HEK293 (cell line): ENCODE measurements around the gene C3.
A peak's percentile ranks its signal among the peaks of the same experiment; 100 is the strongest.

Experiments
- ATF2 ChIP-seq: fragments of 450-650 bp; formaldehyde crosslinking; IDR thresholded peaks from 2 replicates; pipeline ENCODE4 v1.5.1; 2016; ENCODE audit warnings: missing biosample characterization, missing genetic modification characterization, low read depth
- HOXD13 ChIP-seq: sonication (generic); formaldehyde crosslinking; IDR thresholded peaks from 2 replicates; pipeline ENCODE4 v1.8.0; 2022; ENCODE audit warnings: missing genetic modification reagents, borderline replicate concordance
- OSR2 ChIP-seq: fragments of 450-650 bp; formaldehyde crosslinking; IDR thresholded peaks from 2 replicates; pipeline ENCODE4 v1.5.1; 2016; ENCODE audit warnings: missing biosample characterization, missing genetic modification characterization
- ZBTB26 ChIP-seq: fragments of 450-650 bp; formaldehyde crosslinking; optimal IDR thresholded peaks from 2 replicates; pipeline ENCODE3; 2016; ENCODE audit warnings: missing biosample characterization, mild to moderate bottlenecking, missing genetic modification characterization
- ZEB2 ChIP-seq: fragments of 450-650 bp; formaldehyde crosslinking; IDR thresholded peaks from 2 replicates; pipeline ENCODE4 v1.5.1; 2016; ENCODE audit warnings: missing biosample characterization, missing genetic modification characterization
- ZFHX2 ChIP-seq: fragments of 450-650 bp; formaldehyde crosslinking; conservative IDR thresholded peaks from 2 replicates; pipeline ENCODE4 v1.5.1; 2016; ENCODE audit warnings: missing biosample characterization, missing genetic modification characterization
- ZNF132 ChIP-seq: fragments of 450-650 bp; formaldehyde crosslinking; IDR thresholded peaks from 2 replicates; pipeline ENCODE4 v1.5.1; 2017; ENCODE audit warnings: missing biosample characterization, missing genetic modification characterization, borderline replicate concordance
- ZNF335 ChIP-seq: fragments of 450-650 bp; formaldehyde crosslinking; conservative IDR thresholded peaks from 2 replicates; pipeline ENCODE4 v1.5.1; 2016; ENCODE audit warnings: missing biosample characterization, missing genetic modification characterization
- ZNF449 ChIP-seq: fragments of 450-650 bp; formaldehyde crosslinking; IDR thresholded peaks from 2 replicates; pipeline ENCODE4 v1.5.1; 2017; ENCODE audit warnings: missing biosample characterization, mild to moderate bottlenecking, missing genetic modification characterization, moderate library complexity
- ZNF621 ChIP-seq: fragments of 450-650 bp; formaldehyde crosslinking; IDR thresholded peaks from 2 replicates; pipeline ENCODE4 v1.5.1; 2017; ENCODE audit warnings: missing biosample characterization, missing genetic modification characterization
- ZNF624 ChIP-seq: fragments of 450-650 bp; formaldehyde crosslinking; IDR thresholded peaks from 2 replicates; pipeline ENCODE4 v1.5.1; 2017; ENCODE audit warnings: missing biosample characterization, missing genetic modification characterization
- ZNF629 ChIP-seq: fragments of 450-650 bp; formaldehyde crosslinking; IDR thresholded peaks from 2 replicates; pipeline ENCODE4 v1.5.1; 2017; ENCODE audit warnings: missing biosample characterization, missing genetic modification characterization
- ZNF654 ChIP-seq: fragments of 450-650 bp; formaldehyde crosslinking; IDR thresholded peaks from 2 replicates; pipeline ENCODE4 v1.5.1; 2016; ENCODE audit warnings: low read depth, missing biosample characterization, missing genetic modification characterization
- ZNF701 ChIP-seq: fragments of 450-650 bp; formaldehyde crosslinking; IDR thresholded peaks from 2 replicates; pipeline ENCODE4 v1.5.1; 2016; ENCODE audit warnings: missing biosample characterization, missing genetic modification characterization
- ZNF830 ChIP-seq: fragments of 450-650 bp; IDR thresholded peaks from 2 replicates; pipeline ENCODE4 v1.5.0; 2018; ENCODE audit warnings: missing biosample characterization, missing genetic modification characterization, low read depth, mild to moderate bottlenecking, moderate library complexity

C3 gene

GRCh38 chr19:6632002-6632621, 88.3 kb downstream of the C3 start (continued):
- TF ChIP-seq ZNF449 (tag by site-specific recombination) (no peak), ZNF701 (tag by site-specific recombination) (no peak), ZNF621 (no peak), ZNF654 (tag by site-specific recombination) (peak; percentile 76), ZNF132 (tag by site-specific recombination) (no peak), ATF2 (tag by site-specific recombination) (no peak), ZNF335 (tag by site-specific recombination) (0 out of 2 replicates have a peak, but pooled peaks have one; percentile 22), ZFHX2 (tag by site-specific recombination) (no peak), ZBTB26 (tag by site-specific recombination) (no peak), ZEB2 (tag by site-specific recombination) (no peak), OSR2 (tag by site-specific recombination) (no peak), ZNF629 (tag by site-specific recombination) (no peak), HOXD13 (CRISPR knock-in tag) (no peak), ZNF624 (tag by site-specific recombination) (no peak), ZNF830 (tag by site-specific recombination) (no peak)
- TF ChIP-seq, all 188 proteins: peak for 4
